A549 (cell line): ENCODE results near the gene RNF6. TPM values are rescaled to one million over a fixed set of nuclear protein-coding genes. Genes with fewer than 3 reads are reported as not detected.

Source experiments
- ATAC-seq, 2 experiments: fragments of 200-7000 bp in 1 of 2; fragments of >200 bp in 1 of 2; cut with Nextera tagmentation in 1 of 2; cut with Tn5 transposase in 1 of 2; 3 replicates each; pipeline versions ENCODE4 v1.8.0 to v1.9.1; 2018 to 2020; ENCODE audit warnings: mild to moderate bottlenecking in 1 of 2, moderate library complexity in 1 of 2
- CTCF ChIA-PET: fragments of 300-600 bp; sonication (Branson Sonifier 250); formaldehyde crosslinking; extraction: SDS; loops from one replicate; lab custom pipeline; 2021; ENCODE audit warnings: antibody characterized with exemption, inconsistent platforms; lab: Yijun Ruan, JAX
- POLR2A ChIA-PET: fragments of 350-600 bp; formaldehyde crosslinking; extraction: SDS; loops from one replicate; lab custom pipeline; 2021; ENCODE audit warnings: antibody characterized with exemption, inconsistent platforms; lab: Yijun Ruan, JAX
- DNase-seq, 2 experiments: peaks; one replicate each; pipeline versions ENCODE4 v3.0.0 to v3.0.0-alpha.2; 2011 to 2016; ENCODE audit warnings: low read depth in 1 of 2, low spot score in 1 of 2
- FAIRE-seq: peaks from 2 replicates; lab custom pipeline; 2011; peaks lifted over from hg19 to GRCh38; lab: Jason Lieb, UNC
- H3K27ac ChIP-seq, 2 experiments: fragments of >200 bp; sonication (Bioruptor Twin); formaldehyde crosslinking; 3 replicates each; pipeline ENCODE4 v1.5.1; 2016 to 2017
- H3K4me1 ChIP-seq: fragments of >200 bp; sonication (Bioruptor Twin); formaldehyde crosslinking; 3 replicates; pipeline ENCODE4 v1.6.1; 2016
- H3K4me2 ChIP-seq: fragments of >200 bp; sonication (Bioruptor Twin); formaldehyde crosslinking; 3 replicates; pipeline ENCODE4 v1.6.1; 2016
- H3K4me3 ChIP-seq: fragments of >200 bp; sonication (Bioruptor Twin); formaldehyde crosslinking; 3 replicates; pipeline ENCODE4 v1.5.1; 2016
- H3K9me3 ChIP-seq: fragments of >200 bp; sonication (Bioruptor Twin); formaldehyde crosslinking; 3 replicates; pipeline ENCODE4 v1.6.1; 2016
- ATOH8 ChIP-seq: fragments of 250-450 bp; sonication (Bioruptor Pico); IDR thresholded peaks from 2 replicates; pipeline ENCODE4 v1.5.0; 2020; ENCODE audit warnings: low read depth, mild to moderate bottlenecking, moderate library complexity
- BCL3 ChIP-seq: fragments of >200 bp; sonication (Bioruptor Twin); formaldehyde crosslinking; IDR thresholded peaks from 3 replicates; pipeline ENCODE4 v1.6.1; 2016
- CBX8 ChIP-seq: fragments of 200-600 bp; sonication (generic); IDR thresholded peaks from 2 replicates; pipeline ENCODE4 v1.6.1; 2016
- CEBPB ChIP-seq, 2 experiments: fragments of >200 bp in 1 of 2; sonication (Bioruptor Twin) in 1 of 2; formaldehyde crosslinking in 1 of 2; IDR thresholded peaks; 2 replicates each; pipeline ENCODE4 v1.6.1; 2012 to 2016
- CHD2 ChIP-seq: fragments of 150-350 bp; IDR thresholded peaks from 2 replicates; pipeline ENCODE4 v1.6.1; 2014; ENCODE audit warnings: low read length; ENCODE audit not compliant: partially characterized antibody
- EHMT2 ChIP-seq: fragments of 200-600 bp; sonication (generic); IDR thresholded peaks from 2 replicates; pipeline ENCODE4 v1.6.1; 2016; ENCODE audit warnings: antibody characterized with exemption, low read depth, mild to moderate bottlenecking, moderate library complexity
- EP300 ChIP-seq, 2 experiments: fragments of >200 bp; sonication (Bioruptor Twin); formaldehyde crosslinking; IDR thresholded peaks; 2 replicates in 1 of 2; 3 replicates in 1 of 2; pipeline ENCODE4 v1.6.1; 2016 to 2017
- FOSL2 ChIP-seq, 2 experiments: fragments of 450-650 bp in 1 of 2; fragments of >200 bp in 1 of 2; sonication (Bioruptor Twin) in 1 of 2; formaldehyde crosslinking; IDR thresholded peaks; 2 replicates each; pipeline versions ENCODE4 v1.5.0 to v1.6.1; 2016 to 2020; ENCODE audit warnings: mild to moderate bottlenecking in 1 of 2, moderate library complexity in 1 of 2
- FOXS1 ChIP-seq: fragments of 250-450 bp; sonication (Bioruptor Pico); IDR thresholded peaks from 2 replicates; pipeline ENCODE4 v1.5.0; 2020; ENCODE audit warnings: mild to moderate bottlenecking, moderate library complexity
- HES2 ChIP-seq: fragments of >200 bp; sonication (Bioruptor Twin); formaldehyde crosslinking; IDR thresholded peaks from 2 replicates; pipeline ENCODE4 v1.6.1; 2016
- HEYL ChIP-seq: fragments of 250-450 bp; sonication (Bioruptor Pico); IDR thresholded peaks from 2 replicates; pipeline ENCODE4 v1.8.0; 2021; ENCODE audit warnings: mild to moderate bottlenecking, moderate library complexity
- JUNB ChIP-seq: fragments of >200 bp; sonication (Bioruptor Twin); formaldehyde crosslinking; IDR thresholded peaks from 2 replicates; pipeline ENCODE4 v1.6.1; 2016
- KDM1A ChIP-seq: fragments of 200-600 bp; sonication (generic); IDR thresholded peaks from 2 replicates; pipeline ENCODE4 v1.6.1; 2016; ENCODE audit warnings: low read depth, mild to moderate bottlenecking
- MYC ChIP-seq: IDR thresholded peaks from 2 replicates; pipeline ENCODE4 v1.6.1; 2012; ENCODE audit warnings: mild to moderate bottlenecking, inconsistent platforms, low read length, improper control_type of control experiment, borderline replicate concordance
- NPAS2 ChIP-seq: fragments of 250-450 bp; sonication (Bioruptor Pico); IDR thresholded peaks from 2 replicates; pipeline ENCODE4 v1.8.0; 2022; ENCODE audit warnings: mild to moderate bottlenecking, moderate library complexity, borderline replicate concordance
- POLR2AphosphoS2 ChIP-seq: conservative IDR thresholded peaks from 2 replicates; pipeline ENCODE4 v1.6.1; 2012; ENCODE audit warnings: low read length, improper control_type of control experiment, inconsistent platforms
- RAD21 ChIP-seq, 2 experiments: fragments of >200 bp in 1 of 2; sonication (Bioruptor Twin) in 1 of 2; formaldehyde crosslinking in 1 of 2; IDR thresholded peaks in 1 of 2; conservative IDR thresholded peaks in 1 of 2; 2 replicates in 1 of 2; 3 replicates in 1 of 2; pipeline ENCODE4 v1.6.1; 2012 to 2018; ENCODE audit warnings: inconsistent platforms in 1 of 2
- RARB ChIP-seq: fragments of 250-450 bp; sonication (Bioruptor Pico); IDR thresholded peaks from 2 replicates; pipeline ENCODE4 v1.8.0; 2021; ENCODE audit warnings: mild to moderate bottlenecking, moderate library complexity
- RCOR1 ChIP-seq: fragments of 150-350 bp; IDR thresholded peaks from 2 replicates; pipeline ENCODE4 v1.6.1; 2014; ENCODE audit warnings: antibody characterized with exemption, low read length, low read depth
- RFX5 ChIP-seq: fragments of 450-650 bp; IDR thresholded peaks from 2 replicates; pipeline ENCODE4 v1.7.1; 2014; ENCODE audit warnings: antibody characterized with exemption, mild to moderate bottlenecking, moderate library complexity
- RNF2 ChIP-seq: fragments of 200-600 bp; sonication (generic); IDR thresholded peaks from 2 replicates; pipeline ENCODE4 v1.6.1; 2016; ENCODE audit warnings: low read depth, mild to moderate bottlenecking, antibody characterized with exemption, moderate library complexity, borderline replicate concordance
- SMC3 ChIP-seq: fragments of >200 bp; sonication (Bioruptor Twin); formaldehyde crosslinking; IDR thresholded peaks from 3 replicates; pipeline ENCODE4 v1.6.1; 2018; ENCODE audit warnings: inconsistent platforms
- SREBF2 ChIP-seq: fragments of 450-650 bp; IDR thresholded peaks from 2 replicates; pipeline ENCODE4 v1.6.1; 2014; ENCODE audit warnings: mild to moderate bottlenecking, moderate library complexity
- TFCP2L1 ChIP-seq: fragments of 250-450 bp; sonication (Bioruptor Pico); IDR thresholded peaks from 2 replicates; pipeline ENCODE4 v1.5.0; 2021; ENCODE audit warnings: mild to moderate bottlenecking
- USF2 ChIP-seq: fragments of 450-650 bp; IDR thresholded peaks from 2 replicates; pipeline ENCODE4 v1.6.1; 2014; ENCODE audit warnings: antibody characterized with exemption
- ZSCAN20 ChIP-seq: fragments of 250-450 bp; sonication (Bioruptor Pico); IDR thresholded peaks from 2 replicates; pipeline ENCODE4 v1.8.0; 2022; ENCODE audit warnings: mild to moderate bottlenecking, moderate library complexity
- WGBS: methylation state at CpG from one replicate; pipeline ENCODE4 v1.1.6; 2017; ENCODE audit errors: missing lambda C conversion rate; 5-methylcytosine and 5-hydroxymethylcytosine counted together
- polyA plus RNA-seq, 4 experiments: library from polyadenylated mRNA; depleted of rRNA in 3 of 4; stranded (reverse); fragments of >200 nt; fragmentation: RNase III in 1 of 4; extraction: RNeasy Plus Mini Kit Qiagen cat#74134 plus additional on column Dnase treatment in 1 of 4; gene quantifications; 2 replicates in 3 of 4; 3 replicates in 1 of 4; pipeline ENCODE4 v1.2.3, GENCODE V29; 2011 to 2017
- TF ChIP-seq, protein P1 (sequence below): IDR thresholded peaks from 2 replicates; pipeline ENCODE4 v1.6.1; 2012; ENCODE audit warnings: low read depth, borderline replicate concordance
- TF ChIP-seq, protein P2 (sequence below): fragments of 150-350 bp; IDR thresholded peaks from 2 replicates; pipeline ENCODE4 v1.6.1; 2014; ENCODE audit warnings: low read depth, mild to moderate bottlenecking, low read length

The RNF6 gene
- polyA plus RNA-seq, 2 of the 4 experiments (the other 2 are of a cell fraction) = 33.7 to 55.3 TPM

DNA sequence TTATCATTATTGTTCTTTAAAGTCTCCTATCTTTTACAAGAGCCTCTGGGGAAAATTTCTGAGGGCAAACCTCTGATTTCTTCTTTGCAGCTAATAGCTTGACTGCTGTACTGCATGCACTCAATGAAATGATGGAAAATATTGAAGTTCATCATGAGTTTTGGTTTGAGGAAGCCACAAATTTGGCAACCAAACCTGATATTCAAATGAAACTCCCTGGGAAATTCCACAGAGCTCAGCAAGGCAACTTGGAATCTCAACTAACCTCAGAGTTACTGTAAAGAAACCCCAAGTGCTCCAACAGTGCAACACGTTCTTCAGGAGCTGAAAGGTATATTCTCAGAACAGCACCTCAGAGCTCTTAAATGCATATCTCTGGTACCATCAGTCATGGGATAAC is 14.2 kb upstream of the RNF6 start:
- FAIRE-seq (no peak), DNase-seq (no peak), ATAC-seq (no peak)
- TF ChIP-seq JUNB = no peak
- no peak for TF ChIP-seq HEYL (CRISPR knock-in tag)
- no peak for TF ChIP-seq HES2
- TF ChIP-seq NPAS2 (CRISPR knock-in tag) = no peak
- no peak for TF ChIP-seq RNF2
- TF ChIP-seq RFX5 = no peak
- no peak for TF ChIP-seq FOSL2 (IDR thresholded peaks at IDR 0.05)
- no peak for TF ChIP-seq FOSL2 (CRISPR knock-in tag; IDR thresholded peaks at IDR 0.05)
- no peak for TF ChIP-seq CBX8
- no peak for TF ChIP-seq CEBPB (IDR thresholded peaks at IDR 0.05)
- no peak for TF ChIP-seq MYC
- no peak for TF ChIP-seq TFCP2L1
- no peak for TF ChIP-seq EHMT2
- TF ChIP-seq KDM1A = no peak
- Histone ChIP-seq H3K4me2 (no peak overlapping the region), H3K9me3 (no peaks in the 10 kb centered on the region), H3K4me1 (no peaks in the 10 kb centered on the region), H3K27ac (no peak overlapping the region), H3K4me3 (no peak overlapping the region)
- 13% methylated on average over 1 of the region's 1 CpG for WGBS
- ChIA-PET POLR2A (no interaction called here), CTCF (interaction anchor here (1.0 kb wide), 1 partner anchor 16 kb away, joined by 3 read pairs; no protein-coding TSS in a partner anchor)

DNA sequence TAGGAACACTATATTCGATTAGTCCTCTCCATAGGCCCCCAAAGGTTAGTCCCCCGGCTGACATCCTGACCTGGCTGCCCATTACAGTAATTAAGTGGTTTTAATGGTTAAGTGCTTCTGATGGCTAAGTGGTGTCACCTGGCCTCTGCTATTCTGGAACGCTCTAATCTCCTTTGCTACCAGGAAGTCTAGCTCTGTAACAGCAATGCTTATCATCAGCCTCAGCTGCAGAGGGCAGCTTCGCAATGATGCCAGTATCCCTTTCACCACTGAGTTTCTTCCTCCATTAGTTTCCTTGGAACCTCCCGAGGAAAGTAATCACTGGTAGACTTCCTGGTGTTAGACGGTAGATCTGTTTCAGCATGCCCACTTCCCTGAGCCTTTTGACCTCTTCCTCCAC is 8.6 kb upstream of the RNF6 start:
- Histone ChIP-seq H3K4me1 (no peaks in the 10 kb centered on the region), H3K4me2 (no peak overlapping the region), H3K4me3 (no peak overlapping the region), H3K9me3 (no peaks in the 10 kb centered on the region), H3K27ac (no peak overlapping the region)
- ChIA-PET CTCF (no interaction called here), POLR2A (no interaction called here)
- TF ChIP-seq USF2 = no peak
- TF ChIP-seq ZSCAN20 (CRISPR knock-in tag) = no peak
- no peak for TF ChIP-seq TFCP2L1
- TF ChIP-seq SMC3 = no peak
- TF ChIP-seq RNF2 = no peak
- no peak for TF ChIP-seq EP300 (IDR thresholded peaks at IDR 0.05)
- TF ChIP-seq MYC = no peak
- TF ChIP-seq RARB = no peak
- TF ChIP-seq, protein P1, sequence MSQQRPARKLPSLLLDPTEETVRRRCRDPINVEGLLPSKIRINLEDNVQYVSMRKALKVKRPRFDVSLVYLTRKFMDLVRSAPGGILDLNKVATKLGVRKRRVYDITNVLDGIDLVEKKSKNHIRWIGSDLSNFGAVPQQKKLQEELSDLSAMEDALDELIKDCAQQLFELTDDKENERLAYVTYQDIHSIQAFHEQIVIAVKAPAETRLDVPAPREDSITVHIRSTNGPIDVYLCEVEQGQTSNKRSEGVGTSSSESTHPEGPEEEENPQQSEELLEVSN = no peak
- no peak for TF ChIP-seq POLR2AphosphoS2
- TF ChIP-seq RAD21 (conservative IDR thresholded peaks at IDR 0.05 in 1 of 2, IDR thresholded peaks at IDR 0.05 in 1 of 2) = no peak
- TF ChIP-seq, protein P2, sequence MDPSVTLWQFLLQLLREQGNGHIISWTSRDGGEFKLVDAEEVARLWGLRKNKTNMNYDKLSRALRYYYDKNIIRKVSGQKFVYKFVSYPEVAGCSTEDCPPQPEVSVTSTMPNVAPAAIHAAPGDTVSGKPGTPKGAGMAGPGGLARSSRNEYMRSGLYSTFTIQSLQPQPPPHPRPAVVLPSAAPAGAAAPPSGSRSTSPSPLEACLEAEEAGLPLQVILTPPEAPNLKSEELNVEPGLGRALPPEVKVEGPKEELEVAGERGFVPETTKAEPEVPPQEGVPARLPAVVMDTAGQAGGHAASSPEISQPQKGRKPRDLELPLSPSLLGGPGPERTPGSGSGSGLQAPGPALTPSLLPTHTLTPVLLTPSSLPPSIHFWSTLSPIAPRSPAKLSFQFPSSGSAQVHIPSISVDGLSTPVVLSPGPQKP = no peak
- TF ChIP-seq CHD2 = no peak
- TF ChIP-seq SREBF2 = no peak
- TF ChIP-seq ATOH8 = no peak
- TF ChIP-seq CEBPB (IDR thresholded peaks at IDR 0.05) = no peak
- TF ChIP-seq FOXS1 = no peak
- no peak for TF ChIP-seq RCOR1
- TF ChIP-seq BCL3 = no peak
- no peak for DNase-seq
- 60% methylated on average over 6 of the region's 6 CpGs for WGBS
- no peak for FAIRE-seq
- ATAC-seq = no peak
